ENCODE results near the gene SPATA31D1.
"Not testable (repeated sequence)": the region's sequence is repeated elsewhere in the genome, so short reads cannot be mapped to it uniquely, and the experiment has no call there.

Gene SPATA31D1

GRCh38 chr9:81988472-81988871, at the start of gene SPATA31D1:
SPATA31D1 (plus strand) TSS chr9:81988772; CDS start chr9:81988819, 47 bp downstream.
- in situ Hi-C loops (cut with HindIII; ENCODE audit: low pct_ligation_motif_present, low sequenced_read_pairs); H3K27ac ChIP-seq; H3K36me3 ChIP-seq (replicated peaks); H3K4me3 ChIP-seq (ENCODE audit: low read depth, low read length); DNase-seq; H3K27me3 ChIP-seq (replicated peaks): not testable (repeated sequence)

- H3K4me3 ChIP-seq (ENCODE audit: low read depth, low read length); H3K27ac ChIP-seq; H3K27me3 ChIP-seq (replicated peaks); H3K36me3 ChIP-seq (replicated peaks); in situ Hi-C loops (cut with HindIII; ENCODE audit: low pct_ligation_motif_present, low sequenced_read_pairs); DNase-seq: not testable (repeated sequence)
These were observed 45.2 kb upstream of the SPATA31D1 start, which contains the start of gene SPATA31D3 for GRCh38 chr9:81943393-81943792. SPATA31D3 (plus strand) TSS chr9:81943500; CDS start chr9:81943586, 86 bp downstream.

DNA sequence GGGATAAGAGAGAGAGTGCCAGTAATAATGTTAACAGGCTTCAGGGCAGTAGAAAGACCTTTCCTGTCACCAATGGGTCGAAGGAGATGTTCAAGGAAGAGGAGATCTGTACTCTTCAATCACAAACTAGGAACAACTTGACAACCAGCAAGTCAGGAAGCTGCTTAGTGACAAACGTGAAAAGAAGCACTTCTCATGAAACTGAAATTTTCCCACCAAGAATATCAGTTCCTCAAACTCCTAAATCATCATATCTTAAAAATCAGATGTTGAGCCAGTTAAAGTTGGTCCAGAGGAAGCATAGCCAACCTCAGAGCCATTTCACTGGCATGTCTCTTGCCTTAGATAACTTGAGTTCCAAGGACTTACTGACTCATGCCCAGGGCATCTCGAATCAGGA, 39.9 kb upstream of the SPATA31D1 start:
- H3K4me3 ChIP-seq (ENCODE audit: low read depth, low read length); H3K27ac ChIP-seq; H3K36me3 ChIP-seq (replicated peaks); DNase-seq; H3K27me3 ChIP-seq (replicated peaks); in situ Hi-C loops (cut with HindIII; ENCODE audit: low pct_ligation_motif_present, low sequenced_read_pairs): not testable (repeated sequence)

- no peaks in the 10 kb centered on the region for H3K36me3 ChIP-seq (replicated peaks)
- no peak for DNase-seq
- H3K27me3 ChIP-seq (replicated peaks) = no peaks in the 10 kb centered on the region
- no peak overlapping the region for H3K4me3 ChIP-seq (ENCODE audit: low read depth, low read length)
- TF ChIP-seq, protein P1, sequence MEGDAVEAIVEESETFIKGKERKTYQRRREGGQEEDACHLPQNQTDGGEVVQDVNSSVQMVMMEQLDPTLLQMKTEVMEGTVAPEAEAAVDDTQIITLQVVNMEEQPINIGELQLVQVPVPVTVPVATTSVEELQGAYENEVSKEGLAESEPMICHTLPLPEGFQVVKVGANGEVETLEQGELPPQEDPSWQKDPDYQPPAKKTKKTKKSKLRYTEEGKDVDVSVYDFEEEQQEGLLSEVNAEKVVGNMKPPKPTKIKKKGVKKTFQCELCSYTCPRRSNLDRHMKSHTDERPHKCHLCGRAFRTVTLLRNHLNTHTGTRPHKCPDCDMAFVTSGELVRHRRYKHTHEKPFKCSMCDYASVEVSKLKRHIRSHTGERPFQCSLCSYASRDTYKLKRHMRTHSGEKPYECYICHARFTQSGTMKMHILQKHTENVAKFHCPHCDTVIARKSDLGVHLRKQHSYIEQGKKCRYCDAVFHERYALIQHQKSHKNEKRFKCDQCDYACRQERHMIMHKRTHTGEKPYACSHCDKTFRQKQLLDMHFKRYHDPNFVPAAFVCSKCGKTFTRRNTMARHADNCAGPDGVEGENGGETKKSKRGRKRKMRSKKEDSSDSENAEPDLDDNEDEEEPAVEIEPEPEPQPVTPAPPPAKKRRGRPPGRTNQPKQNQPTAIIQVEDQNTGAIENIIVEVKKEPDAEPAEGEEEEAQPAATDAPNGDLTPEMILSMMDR (IDR thresholded peaks at IDR 0.05; ENCODE audit: low read depth, low read length, missing control alignments) = no peak
- in situ Hi-C loops (cut with HindIII; ENCODE audit: low pct_ligation_motif_present, low sequenced_read_pairs) = no loop called here
- H3K27ac ChIP-seq = no peak overlapping the region
These were observed 35.5 kb upstream of the SPATA31D1 start for GRCh38 chr9:81953096-81953495.

DNA sequence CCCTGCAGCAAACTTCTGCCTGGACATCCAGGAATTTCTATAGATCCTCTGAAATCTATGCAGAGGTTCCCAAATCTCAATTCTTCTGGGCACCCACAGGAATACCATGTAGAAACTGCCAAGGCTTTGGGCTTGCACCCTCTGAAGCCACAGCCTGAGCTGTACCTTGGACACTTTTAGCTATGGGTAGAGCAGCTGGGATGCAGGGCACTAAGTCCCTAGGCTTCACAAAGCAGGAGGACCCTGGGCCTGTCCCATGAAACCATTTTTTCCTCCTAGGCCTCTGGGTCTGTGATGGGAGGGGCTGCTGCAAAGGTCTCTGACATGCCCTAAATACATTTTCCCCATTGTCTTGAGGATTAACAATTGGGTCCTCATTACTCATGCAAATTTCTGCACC, 32.9 kb upstream of the SPATA31D1 start:
- Histone ChIP-seq H3K36me3 (replicated peaks) (no peaks in the 10 kb centered on the region), H3K27ac (no peak overlapping the region), H3K27me3 (replicated peaks) (no peaks in the 10 kb centered on the region), H3K4me3 (ENCODE audit: low read depth, low read length) (no peak overlapping the region)
- TF ChIP-seq, protein P1 (IDR thresholded peaks at IDR 0.05; ENCODE audit: low read depth, low read length, missing control alignments) = no peak
- DNase-seq = no peak
- in situ Hi-C loops (cut with HindIII; ENCODE audit: low pct_ligation_motif_present, low sequenced_read_pairs) = no loop called here

DNA sequence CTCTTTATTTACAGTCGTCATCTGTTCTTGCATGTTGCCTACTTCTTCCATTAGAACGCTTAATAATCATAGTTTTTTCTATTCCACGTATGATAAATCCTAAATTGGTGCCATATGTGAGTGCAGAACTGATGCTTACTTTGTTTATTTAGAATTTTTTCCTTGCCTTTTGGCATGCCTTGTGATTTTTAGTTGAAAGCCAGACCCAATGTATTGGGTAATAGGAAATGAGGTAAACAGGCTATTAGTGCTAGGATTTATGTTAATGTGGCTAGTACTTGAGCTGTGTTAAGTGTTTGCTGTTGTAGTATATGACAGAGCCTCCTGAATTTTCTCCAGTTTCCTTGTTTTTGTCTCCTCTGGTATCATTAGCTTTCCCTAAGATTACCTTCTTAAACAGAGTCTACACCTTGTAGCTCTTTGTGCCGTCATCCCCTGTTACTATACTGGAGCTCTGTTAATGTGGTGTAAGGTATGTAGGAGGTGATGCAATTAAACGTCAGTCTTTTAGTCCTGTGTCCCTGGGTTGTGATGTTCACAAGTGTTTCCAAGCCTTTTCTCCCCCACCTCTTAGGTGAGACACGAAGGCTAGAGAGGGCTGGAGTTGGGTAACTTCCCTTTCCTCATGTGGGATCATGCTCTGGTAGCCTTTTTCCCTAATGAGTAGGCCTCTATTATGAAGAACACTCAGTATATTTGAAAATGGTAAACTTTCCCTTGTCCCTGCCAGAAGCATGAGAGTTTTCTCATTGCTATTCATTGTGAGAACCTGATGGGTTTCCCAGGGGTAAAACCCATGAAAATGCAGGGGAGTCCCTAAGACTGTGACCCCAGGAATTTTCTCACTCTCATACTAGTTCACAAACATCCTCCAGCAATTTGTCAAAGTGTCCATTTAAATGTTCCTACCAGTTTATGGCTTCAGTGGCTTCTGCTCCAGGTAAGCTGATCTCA, 24.1 kb upstream of the SPATA31D1 start:
- H3K27ac ChIP-seq = no peak overlapping the region
- no peaks in the 10 kb centered on the region for H3K36me3 ChIP-seq (replicated peaks)
- H3K27me3 ChIP-seq (replicated peaks) = no peaks in the 10 kb centered on the region
- DNase-seq = no peak
- H3K4me3 ChIP-seq (ENCODE audit: low read depth, low read length) = no peak overlapping the region
- in situ Hi-C loops (cut with HindIII; ENCODE audit: low pct_ligation_motif_present, low sequenced_read_pairs) = no loop called here
- TF ChIP-seq, protein P1 (IDR thresholded peaks at IDR 0.05; ENCODE audit: low read depth, low read length, missing control alignments) = no peak

GRCh38 chr9:81968026-81968425, 20.5 kb upstream of the SPATA31D1 start:
- no peak overlapping the region for H3K27ac ChIP-seq
- no peaks in the 10 kb centered on the region for H3K36me3 ChIP-seq (replicated peaks)
- in situ Hi-C loops (cut with HindIII; ENCODE audit: low pct_ligation_motif_present, low sequenced_read_pairs) = no loop called here
- H3K27me3 ChIP-seq (replicated peaks) = no peaks in the 10 kb centered on the region
- no peak for DNase-seq
- H3K4me3 ChIP-seq (ENCODE audit: low read depth, low read length) = no peak overlapping the region
- TF ChIP-seq, protein P1 (IDR thresholded peaks at IDR 0.05; ENCODE audit: low read depth, low read length, missing control alignments) = no peak

Data from brain microvascular endothelial cell (primary cell).